Measurements from ENCODE around the gene CCDC43.
A peak's percentile ranks its signal among the peaks of the same experiment; 100 is the strongest.

DNA sequence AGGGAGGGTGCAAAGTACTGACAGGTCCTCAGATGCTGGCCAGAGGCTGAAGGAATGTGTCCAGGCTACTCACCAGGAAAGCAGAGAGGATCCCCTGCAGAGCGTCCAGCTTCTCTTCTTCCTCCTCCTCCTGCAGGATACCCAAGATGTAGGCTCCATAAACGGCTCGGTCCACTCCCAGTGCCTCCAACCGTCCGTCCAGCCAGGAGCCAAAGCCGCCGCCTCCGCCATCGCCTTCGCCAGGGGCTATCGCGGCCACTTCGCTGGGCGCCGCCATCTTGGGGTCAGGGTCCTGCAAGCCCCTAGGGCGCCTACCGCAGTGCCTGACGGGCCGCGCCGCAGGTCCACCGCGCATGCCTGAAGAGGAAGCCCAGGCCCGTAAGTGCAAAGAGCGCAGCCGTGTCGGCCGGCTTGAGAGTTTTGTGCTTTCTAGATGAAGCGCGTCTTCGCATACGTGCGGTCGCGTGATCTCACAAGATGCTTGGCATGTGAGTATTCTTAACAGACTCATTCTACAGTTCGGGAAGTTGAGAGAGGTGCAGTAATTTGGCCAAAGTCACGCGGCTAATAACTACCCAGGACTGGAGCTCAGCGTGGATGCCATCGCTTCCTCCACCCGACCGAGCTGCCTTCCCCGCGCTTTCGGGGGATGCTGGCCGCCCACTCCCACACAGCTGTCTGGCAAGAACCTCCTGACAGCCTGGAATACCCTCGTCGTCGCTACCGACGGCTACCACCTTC is at the start of gene CCDC43:
- TF ChIP-seq CTCF (IDR thresholded peaks at IDR 0.05; ENCODE audit: extremely low read depth in 1 of 2, insufficient read depth in 1 of 2, low read depth in 1 of 2, low read length in 2 of 2), result no peak
- peak; percentile 32 for TF ChIP-seq MYC (IDR thresholded peaks at IDR 0.05; ENCODE audit: low read depth, low read length)
- TF ChIP-seq POLR2AphosphoS5 (IDR thresholded peaks at IDR 0.05; ENCODE audit: insufficient read depth, low read depth, low read length), result peak; percentile 95

Data from endothelial cell of umbilical vein (primary cell).